Chondrocyte (in vitro differentiated cells): ENCODE measurements around the gene ROBO2. TPM values are rescaled to one million over a fixed set of nuclear protein-coding genes. Genes with fewer than 3 reads are reported as not detected.

Experiments used
- DNase-seq: peaks from one replicate; pipeline ENCODE4 v3.0.0; 2021; ENCODE audit warnings: mixed read lengths, low spot score
- H3K27ac Mint-ChIP-seq: one replicate; pipeline ENCODE4 v1.8.0; 2021; ENCODE audit warnings: mild to moderate bottlenecking, moderate library complexity, mixed read lengths; ENCODE audit not compliant: unreplicated experiment
- H3K27me3 Mint-ChIP-seq: 2 replicates; pipeline ENCODE4 v1.8.0; 2021; ENCODE audit warnings: low read depth, mixed read lengths
- H3K36me3 Mint-ChIP-seq: 2 replicates; pipeline ENCODE4 v1.8.0; 2021; ENCODE audit warnings: low read depth, mixed read lengths
- H3K4me1 Mint-ChIP-seq: 2 replicates; pipeline ENCODE4 v1.8.0; 2021; ENCODE audit warnings: low read depth, mild to moderate bottlenecking, mixed read lengths
- H3K4me3 Mint-ChIP-seq: one replicate; pipeline ENCODE4 v1.8.0; 2021; ENCODE audit warnings: mild to moderate bottlenecking, moderate library complexity, mixed read lengths; ENCODE audit not compliant: unreplicated experiment
- H3K9me3 Mint-ChIP-seq: 2 replicates; pipeline ENCODE4 v1.8.0; 2021; ENCODE audit warnings: low read depth, mixed read lengths
- CTCF ChIP-seq: fragments of 200-600 bp; sonication (generic); IDR thresholded peaks from 2 replicates; pipeline ENCODE4 v1.5.0; 2021; ENCODE audit warnings: antibody characterized with exemption, mild to moderate bottlenecking, moderate library complexity
- total RNA-seq: library from RNA; stranded (reverse); gene quantifications from 3 replicates; pipeline ENCODE4 v1.2.1, GENCODE V29; 2021

Gene ROBO2
- total RNA-seq, 1 donor from 2014 or later, result 1.7 TPM

DNA sequence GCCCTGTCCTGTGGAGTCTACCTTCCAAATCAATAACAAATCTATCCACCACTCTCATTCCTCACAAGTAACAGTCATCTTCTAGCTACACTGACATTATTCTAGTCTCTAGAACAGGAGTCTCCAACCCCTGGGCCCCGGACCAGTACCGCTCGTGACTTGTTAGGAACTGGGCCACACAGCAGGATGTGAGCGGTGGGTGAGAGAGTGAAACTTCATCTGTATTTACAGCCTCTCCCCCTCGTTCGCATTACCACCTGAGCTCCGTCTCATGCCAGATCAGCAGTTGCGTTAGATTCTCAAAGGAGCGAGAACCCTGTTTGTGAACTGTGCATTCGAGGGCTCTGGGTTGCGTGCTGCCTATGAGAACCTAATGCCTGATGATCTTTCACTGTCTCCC, 31.9 kb downstream of the ROBO2 start:
- DNase-seq, result no peak
- Mint-ChIP-seq H3K27ac (no peak overlapping the region), H3K4me3 (no peak overlapping the region), H3K27me3 (no peaks in the 10 kb centered on the region), H3K36me3 (no peaks in the 10 kb centered on the region), H3K4me1 (no peaks in the 10 kb centered on the region), H3K9me3 (no peaks in the 10 kb centered on the region)
- TF ChIP-seq CTCF, result no peak

DNA sequence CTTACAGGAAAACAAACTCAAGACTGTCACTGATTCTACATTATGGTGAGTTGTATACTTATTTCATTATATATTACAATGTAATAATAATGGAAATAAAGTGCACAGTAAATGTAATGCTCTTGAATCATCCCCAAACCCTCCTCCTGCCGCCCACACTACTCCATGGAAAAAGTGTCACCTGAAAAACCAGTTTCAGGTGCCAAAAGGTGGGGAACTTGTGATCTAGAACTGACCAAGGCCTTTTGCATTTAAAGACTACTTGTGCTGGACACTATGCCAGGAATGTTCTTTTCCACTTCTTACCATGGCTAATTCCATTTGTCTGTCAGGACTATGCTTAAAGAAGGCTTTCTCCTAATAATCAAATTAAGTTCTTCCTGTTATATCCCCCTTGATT, 32.3 kb downstream of the ROBO2 start:
- TF ChIP-seq CTCF, result no peak
- no peaks in the 10 kb centered on the region for H3K9me3 Mint-ChIP-seq
- DNase-seq, result no peak
- H3K27me3 Mint-ChIP-seq, result no peaks in the 10 kb centered on the region
- no peak overlapping the region for H3K4me3 Mint-ChIP-seq
- no peaks in the 10 kb centered on the region for H3K4me1 Mint-ChIP-seq
- no peaks in the 10 kb centered on the region for H3K36me3 Mint-ChIP-seq
- H3K27ac Mint-ChIP-seq, result no peak overlapping the region

GRCh38 chr3:77078279-77078678, 38.4 kb downstream of the ROBO2 start:
- H3K36me3 Mint-ChIP-seq, result no peaks in the 10 kb centered on the region
- no peak overlapping the region for H3K27ac Mint-ChIP-seq
- H3K4me3 Mint-ChIP-seq, result no peak overlapping the region
- H3K4me1 Mint-ChIP-seq, result peaks cover 12% of the 10 kb centered on the region
- no peaks in the 10 kb centered on the region for H3K9me3 Mint-ChIP-seq
- no peaks in the 10 kb centered on the region for H3K27me3 Mint-ChIP-seq
- TF ChIP-seq CTCF, result no peak
- DNase-seq, result no peak

DNA sequence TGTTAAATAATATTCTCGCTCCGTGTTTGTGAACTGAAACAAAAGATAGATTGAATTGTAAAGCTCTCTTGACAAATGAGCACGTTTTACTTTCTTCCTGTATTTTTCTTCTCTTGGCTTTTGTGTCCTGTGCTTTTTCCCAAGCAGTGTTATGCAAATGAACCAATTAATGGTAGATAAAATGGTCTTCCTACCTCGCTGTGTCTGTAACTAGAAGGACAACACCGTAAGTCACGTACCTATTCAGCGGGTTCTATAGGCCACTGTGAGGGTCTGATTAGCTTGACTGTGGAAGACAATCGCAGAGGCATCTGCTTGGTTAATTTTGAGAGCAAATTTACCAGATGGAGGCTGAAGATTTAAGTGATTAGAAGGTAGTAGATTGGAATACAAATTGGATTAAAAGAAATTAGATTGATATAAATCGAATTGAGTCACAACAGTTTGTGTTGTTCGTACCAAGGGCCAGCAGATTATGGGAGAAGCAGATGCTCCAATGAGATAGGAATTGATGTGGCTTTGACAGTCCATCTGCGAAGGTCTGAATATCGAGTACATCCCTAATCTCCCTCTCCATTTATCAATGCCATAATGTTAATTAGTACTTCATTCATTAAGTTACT, 40.2 kb downstream of the ROBO2 start:
- no peak for DNase-seq
- Mint-ChIP-seq H3K36me3 (no peaks in the 10 kb centered on the region), H3K27me3 (no peaks in the 10 kb centered on the region), H3K4me1 (peaks cover 12% of the 10 kb centered on the region), H3K4me3 (no peak overlapping the region), H3K27ac (no peak overlapping the region), H3K9me3 (no peaks in the 10 kb centered on the region)
- TF ChIP-seq CTCF, result no peak

- no peaks in the 10 kb centered on the region for H3K9me3 Mint-ChIP-seq
- peaks cover 12% of the 10 kb centered on the region for H3K4me1 Mint-ChIP-seq
- no peaks in the 10 kb centered on the region for H3K27me3 Mint-ChIP-seq
- no peaks in the 10 kb centered on the region for H3K36me3 Mint-ChIP-seq
- TF ChIP-seq CTCF, result no peak
- H3K27ac Mint-ChIP-seq, result no peak overlapping the region
- no peak overlapping the region for H3K4me3 Mint-ChIP-seq
- no peak for DNase-seq
Measured at GRCh38 chr3:77081240-77081661, 41.4 kb downstream of the ROBO2 start.
